GM21619 (cell line): ENCODE results near the gene IQSEC1.
A peak's percentile ranks its signal among the peaks of the same experiment; 100 is the strongest.

Experiments
- ATAC-seq: cut with Tn5 transposase; IDR thresholded peaks from one replicate; pipeline ENCODE4 v1.9.1; 2021; ENCODE audit not compliant: unreplicated experiment

The IQSEC1 gene

DNA sequence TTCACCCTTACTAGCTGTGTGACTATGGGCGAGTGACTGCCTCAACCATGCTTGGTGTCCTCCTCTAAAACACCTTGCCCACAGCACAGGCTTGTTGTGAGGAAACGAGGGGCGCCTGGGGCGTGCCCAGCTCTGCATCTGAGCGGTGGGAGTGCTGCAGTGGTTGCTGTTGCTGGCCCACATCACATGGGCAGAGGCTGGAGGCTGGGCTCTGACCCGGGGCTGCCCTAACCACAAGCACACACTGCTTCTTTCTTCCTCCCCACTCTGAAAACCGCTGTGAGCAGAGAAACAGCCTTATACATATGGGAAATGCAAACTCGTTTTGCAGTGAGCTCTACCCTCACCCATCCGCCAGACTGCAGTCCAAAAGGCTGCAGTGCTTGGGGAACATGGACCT, 157.1 kb downstream of the IQSEC1 start:
- ATAC-seq, result peak; percentile 57

DNA sequence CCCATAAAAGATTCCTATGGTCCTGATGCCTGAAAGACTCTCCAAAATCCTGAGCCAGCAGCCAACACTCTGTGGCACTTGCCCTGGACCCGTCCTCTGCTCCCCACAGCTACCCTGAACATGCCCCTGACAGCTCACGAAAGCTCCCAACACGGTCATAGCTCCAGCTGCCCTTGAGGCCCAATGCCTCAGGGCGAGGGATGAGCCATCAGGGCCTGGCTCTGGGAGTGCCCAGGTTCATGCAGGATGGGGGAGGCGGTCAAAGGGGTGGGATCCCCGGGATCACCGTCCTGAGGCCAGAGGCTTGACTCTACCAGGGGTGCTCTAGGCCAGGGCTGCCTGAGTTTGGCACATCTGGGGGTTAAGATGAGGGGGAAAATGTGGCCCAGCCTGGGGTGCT, 159.1 kb downstream of the IQSEC1 start:
- ATAC-seq, result no peak

DNA sequence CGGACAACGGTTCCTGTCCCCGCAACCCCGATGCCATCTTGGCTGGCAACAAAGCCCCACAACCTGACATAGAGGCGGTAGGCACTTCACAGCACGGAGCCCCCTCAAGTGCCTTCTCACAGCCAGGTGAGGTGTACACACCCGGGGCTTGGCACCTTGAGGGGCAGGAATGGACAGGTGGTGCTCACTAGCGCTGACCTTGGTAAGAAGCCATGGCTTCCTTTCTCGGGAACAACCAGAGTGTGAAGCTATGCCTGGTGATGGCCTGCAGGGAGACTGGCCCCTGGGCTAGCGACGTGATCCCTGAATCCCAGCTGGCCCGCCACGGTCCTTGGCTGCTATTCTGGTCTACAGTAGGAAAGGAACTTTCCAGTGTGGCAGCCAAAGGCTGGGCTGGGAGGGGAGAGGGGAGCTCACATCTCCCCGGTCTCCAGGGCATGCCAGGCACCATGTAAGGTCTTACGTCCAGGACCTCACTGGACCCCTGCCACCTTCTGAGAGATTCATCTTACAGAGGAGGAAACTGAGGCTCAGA, 161.3 kb downstream of the IQSEC1 start:
- no peak for ATAC-seq

DNA sequence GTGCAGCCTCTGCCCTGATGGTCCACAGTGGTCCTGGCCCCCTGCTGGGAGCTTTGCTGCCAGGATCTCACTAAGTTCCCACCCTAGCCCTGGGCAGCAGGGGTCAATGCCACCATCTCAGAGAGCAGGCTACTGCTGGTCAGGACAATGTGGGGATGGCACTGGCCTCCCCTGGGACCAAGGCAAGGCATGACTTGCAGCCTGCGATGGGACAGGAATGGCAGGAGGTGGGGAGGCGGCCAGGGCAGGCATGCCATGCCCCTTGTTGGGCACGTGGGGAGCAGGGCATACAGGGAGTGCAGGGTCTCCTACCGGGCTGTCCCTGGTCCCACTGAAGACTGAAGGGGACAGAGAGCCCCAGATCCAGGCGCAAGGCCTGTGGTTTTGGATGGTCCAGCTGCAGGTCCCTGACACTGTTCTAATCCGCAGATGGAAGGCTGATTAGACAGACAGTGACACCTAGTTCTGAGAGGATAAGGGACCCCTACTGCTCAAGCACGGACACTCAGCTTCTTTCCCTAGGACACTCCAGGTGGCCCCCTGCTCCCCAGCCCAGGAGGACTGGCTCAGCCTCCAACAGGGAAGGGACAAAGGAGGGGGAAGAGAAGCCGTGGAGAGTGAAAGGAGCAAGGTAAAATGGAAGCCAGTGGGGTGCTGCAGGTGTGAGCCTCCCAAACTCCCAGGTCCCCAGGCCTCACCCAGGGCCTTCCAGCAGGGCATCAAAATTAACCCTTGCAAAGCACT, 162.7 kb downstream of the IQSEC1 start:
- no peak for ATAC-seq

DNA sequence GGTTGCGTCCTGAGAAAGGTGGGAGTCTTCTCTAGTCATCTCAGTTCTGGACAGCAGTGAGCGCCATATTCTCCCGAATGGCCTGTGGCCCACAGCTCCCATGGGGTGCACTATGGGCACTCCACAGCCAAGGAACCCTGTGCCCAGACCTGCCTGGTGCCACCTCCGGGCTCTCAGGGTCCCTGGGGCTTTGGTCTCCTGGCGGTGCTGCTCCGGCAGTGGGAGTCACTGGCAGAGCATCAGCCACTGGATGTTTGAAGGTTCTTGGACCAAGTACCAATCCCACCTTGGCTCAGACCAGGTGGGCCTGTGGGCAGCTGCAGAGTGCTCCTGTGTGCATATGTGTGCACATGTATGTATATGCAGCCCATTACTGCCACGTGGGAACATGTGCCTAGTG, 163.5 kb downstream of the IQSEC1 start:
- ATAC-seq, result no peak

DNA sequence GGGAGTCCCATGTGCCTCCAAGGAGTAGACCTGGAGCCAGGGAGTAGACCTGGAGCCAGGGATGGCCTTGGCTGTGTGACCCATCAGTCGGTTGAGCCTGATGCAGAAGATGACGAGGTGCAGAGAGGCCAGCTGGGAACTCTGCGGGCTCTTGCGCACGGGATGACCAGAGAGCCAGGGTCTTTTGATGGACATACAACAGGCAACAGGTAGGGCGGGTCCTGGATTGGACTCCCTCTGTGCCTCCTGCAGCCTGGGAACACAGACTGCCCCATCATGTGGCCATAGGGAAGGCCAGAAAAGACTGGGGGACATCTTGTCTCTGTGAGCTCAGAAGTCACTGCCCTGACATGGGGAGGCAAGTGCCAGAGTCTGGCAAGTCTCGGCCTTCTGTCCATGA, 164.4 kb downstream of the IQSEC1 start:
- no peak for ATAC-seq

DNA sequence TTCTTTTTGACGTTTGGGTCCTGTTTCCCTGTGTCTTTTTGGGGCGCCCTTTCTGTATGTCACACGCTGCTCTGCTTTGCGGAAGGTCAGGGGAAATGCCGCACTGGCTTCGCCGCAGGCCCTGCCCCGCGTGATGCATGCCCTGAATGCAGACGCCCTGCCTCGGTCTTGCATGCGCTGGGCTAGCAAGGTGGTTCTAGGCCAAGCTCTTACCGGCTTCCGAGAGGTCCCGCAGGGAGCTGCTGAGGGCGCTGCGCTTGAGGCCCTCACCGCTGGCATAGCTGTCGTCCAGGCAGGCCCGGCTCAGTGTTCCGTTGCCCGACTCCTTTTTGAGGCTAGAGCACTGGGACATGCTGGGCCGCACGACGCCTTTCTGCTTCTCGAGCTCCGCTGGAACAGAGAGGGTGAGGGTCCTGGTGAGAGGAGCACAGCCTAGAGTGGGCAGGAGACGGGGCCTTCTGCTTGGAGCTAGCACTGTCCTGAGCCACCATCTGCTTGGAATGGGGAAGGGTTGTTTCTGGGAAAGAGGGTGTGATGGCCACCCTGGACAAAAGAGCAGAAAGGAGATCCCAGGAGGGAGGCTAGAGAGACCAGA, 165.0 kb downstream of the IQSEC1 start:
- ATAC-seq, result no peak

DNA sequence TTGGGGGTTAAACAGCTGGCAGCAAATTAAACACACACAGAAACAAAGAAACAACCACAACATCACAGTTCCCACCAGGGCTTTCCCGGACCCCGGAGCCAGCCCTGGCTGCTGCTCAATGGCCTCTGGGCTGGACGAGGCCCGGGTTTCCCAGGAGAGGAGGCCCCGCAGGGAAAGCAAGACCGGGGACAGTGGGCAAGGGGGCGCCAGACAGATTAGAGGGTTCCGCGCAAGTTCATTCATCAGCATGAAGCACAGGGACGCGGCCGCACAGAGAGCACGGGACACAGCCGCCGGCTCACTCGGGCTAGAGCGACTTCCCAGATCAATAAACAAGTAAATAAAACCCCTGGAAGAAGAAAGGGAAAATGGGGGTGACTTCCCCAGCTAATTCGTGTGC, 165.5 kb downstream of the IQSEC1 start:
- ATAC-seq, result no peak

DNA sequence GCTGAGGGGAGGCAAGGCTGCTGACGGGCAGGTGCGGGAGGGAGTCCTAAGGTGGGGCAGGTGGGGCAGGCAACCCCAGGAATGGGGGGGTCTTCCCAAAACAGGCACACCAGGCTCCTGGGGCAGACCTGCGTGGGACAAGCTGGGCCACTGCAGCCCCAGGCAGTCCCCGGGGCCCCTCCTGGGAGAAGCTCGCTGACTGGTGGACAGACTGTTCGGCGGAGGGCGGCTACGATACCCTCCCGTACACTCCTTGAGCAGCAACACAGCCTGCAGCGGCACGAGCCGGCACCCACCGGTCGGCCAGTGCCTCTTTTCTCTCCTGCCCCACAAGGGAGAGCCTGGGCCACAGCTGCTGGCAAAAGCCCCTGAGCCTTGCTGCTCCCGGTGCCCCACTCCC, 165.9 kb downstream of the IQSEC1 start:
- no peak for ATAC-seq

DNA sequence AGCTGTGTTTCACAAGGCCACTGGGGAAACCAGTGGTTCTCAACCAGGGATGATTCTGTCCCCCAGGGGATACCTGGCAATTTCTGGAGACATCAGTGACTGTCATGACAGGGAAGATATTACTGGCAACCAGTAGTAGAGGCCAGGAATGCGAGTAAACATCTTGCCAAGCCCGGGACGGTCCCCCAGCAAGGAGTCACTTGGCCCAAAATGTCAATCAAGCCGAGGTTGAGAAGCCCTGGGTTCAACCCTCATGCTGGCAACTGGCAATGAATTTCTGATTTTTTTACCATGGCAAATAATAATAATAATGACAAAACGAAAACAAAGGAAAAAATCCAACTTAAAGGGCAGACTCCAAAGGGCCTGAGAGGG, 166.3 kb downstream of the IQSEC1 start:
- ATAC-seq, result no peak

DNA sequence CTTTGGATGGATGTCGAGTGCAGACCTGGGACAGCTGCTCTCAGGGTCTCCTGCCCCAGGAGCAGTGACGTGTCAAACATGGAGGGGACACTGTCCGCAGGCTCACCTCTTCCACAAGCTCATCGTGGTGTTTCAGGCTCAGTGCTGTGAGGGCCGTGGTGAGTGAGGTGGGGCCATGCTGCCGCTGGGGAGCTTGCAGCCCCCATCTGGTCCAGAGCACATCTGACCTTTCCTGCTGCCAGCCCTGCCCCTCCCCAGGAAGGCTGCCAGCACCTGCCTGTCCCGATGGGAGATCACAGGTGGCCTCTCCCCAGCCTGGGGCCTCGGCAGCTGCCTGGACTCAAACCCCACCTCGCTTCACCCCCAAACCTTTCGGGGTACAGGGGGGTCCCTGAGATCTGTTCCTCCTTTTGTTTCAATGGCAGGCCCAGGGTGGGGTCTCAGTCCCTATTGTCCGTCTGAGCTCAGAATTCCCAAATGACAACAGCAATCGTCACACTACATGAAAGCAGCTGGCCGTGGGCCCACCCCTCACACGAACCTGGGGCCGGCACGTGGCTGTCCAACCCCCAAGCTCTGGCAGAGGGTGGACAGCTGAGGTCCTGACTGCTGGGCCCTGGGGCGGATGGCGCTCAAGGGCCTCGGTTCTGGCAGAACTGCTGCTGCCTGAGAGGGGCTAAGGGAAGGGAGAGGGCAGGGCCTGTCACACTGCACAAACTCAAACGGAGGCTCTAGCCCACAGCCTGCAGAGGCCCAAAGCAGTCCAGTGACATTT, 166.9 kb downstream of the IQSEC1 start:
- no peak for ATAC-seq

DNA sequence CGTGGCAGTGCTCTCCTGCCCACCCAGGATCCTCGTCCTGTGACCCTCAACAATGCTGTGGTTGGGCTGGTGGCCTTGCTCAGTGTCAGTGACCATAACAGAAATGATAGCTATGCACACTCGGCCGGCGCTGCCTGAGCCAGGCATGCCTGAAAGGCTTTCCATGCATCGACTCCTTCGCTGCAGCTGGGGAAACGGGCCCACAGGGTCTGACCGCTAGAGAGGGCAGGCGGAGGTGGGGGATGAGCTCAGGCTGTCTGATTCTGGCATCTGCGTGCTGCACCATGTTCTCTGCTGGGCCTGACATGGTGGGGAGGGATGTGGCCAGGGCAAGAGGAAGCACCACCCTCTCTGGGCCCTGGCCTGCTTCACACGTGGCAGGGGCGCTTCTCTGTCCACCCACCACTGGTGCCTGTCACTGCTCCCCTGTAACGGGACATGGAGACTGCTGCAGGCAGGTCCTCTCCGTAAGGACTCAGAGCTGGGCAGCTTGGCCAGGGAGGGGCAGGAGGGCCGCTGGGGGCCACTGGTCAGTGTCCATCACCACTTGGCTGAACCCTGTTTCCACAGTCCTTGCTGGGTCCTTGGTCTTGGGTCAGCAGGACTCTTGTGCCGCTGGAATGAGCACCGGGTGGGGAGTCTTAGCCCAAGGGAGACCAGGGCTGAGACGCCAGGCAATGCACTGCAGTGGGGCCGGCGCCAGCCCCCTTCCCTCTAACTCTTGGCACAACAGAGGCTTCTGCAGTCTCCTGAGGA, 167.7 kb downstream of the IQSEC1 start:
- no peak for ATAC-seq

DNA sequence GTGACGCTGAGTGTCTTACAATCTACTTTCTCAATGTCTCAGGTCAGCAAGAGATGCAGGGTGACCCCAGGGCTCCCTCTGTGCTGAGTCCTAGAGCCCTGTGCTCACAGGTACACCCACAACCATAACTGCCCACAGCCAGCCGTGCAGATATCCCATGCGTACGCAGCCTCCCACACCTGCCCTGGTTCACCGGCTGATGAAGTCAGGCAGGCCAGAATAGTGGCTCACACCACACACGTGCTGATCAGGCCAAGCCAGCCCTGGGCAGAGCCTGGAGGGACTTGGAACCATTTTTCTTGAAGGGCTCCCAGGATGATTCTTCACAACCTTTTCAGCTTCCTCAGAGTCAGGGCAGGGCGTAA, 168.3 kb downstream of the IQSEC1 start:
- ATAC-seq, result no peak

DNA sequence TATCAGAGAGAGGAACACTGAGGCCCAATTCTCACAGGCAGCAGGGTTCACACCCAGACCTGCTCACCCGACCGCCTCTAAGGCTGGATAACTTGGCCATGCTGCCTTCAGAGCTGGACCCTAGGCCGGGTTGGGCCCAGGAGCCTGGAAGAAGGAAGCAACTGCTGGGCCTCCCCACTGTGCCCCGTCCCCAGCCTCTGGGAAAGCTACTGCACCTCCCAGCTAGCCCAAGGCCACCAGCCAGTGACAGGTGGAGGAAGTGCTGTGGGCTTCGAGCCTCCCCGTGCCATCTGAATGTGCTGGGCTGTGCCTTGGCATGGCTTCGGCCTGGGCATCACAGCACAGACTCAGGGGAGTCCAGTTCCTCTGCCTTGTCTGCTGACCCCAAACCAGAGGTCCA, 169.3 kb downstream of the IQSEC1 start:
- ATAC-seq, result no peak

DNA sequence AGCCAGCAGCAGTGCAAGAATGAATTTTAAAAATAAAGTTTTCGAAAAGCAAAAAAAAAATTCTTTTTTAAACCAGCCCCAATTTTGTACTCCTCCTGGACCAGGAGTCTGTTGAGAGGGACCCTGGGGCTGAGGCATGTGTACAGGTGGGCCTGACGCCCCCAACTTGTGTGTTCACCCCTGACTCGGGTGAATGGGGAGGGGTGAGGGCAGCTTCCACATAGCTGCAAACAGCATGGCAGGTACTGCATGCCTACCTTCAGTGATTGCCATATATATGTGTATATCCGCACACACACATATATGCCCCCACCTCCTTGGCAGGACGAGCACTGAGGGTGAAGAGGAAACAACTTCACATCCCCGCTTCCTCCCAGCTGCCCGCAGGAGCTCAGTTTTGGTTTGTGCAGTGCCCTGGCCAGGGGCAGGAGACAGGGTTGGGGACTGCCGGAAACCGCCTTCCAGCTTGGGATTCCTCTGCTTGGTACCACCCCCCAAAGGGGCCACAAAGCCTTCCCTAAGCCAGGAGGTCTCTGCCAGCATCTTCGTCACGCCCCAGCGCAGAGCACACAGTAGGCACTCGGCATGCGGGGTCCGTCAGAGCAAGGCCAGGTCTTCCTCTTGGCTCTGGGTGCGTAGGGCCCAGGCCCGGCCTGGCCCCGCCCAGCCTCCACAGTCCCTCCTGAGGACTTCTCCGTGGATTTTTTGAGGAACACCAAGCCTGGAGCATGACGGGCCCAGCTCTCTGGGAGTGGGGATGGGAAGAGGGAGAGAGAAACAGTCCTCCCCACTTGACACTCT, 170.0 kb downstream of the IQSEC1 start:
- no peak for ATAC-seq

DNA sequence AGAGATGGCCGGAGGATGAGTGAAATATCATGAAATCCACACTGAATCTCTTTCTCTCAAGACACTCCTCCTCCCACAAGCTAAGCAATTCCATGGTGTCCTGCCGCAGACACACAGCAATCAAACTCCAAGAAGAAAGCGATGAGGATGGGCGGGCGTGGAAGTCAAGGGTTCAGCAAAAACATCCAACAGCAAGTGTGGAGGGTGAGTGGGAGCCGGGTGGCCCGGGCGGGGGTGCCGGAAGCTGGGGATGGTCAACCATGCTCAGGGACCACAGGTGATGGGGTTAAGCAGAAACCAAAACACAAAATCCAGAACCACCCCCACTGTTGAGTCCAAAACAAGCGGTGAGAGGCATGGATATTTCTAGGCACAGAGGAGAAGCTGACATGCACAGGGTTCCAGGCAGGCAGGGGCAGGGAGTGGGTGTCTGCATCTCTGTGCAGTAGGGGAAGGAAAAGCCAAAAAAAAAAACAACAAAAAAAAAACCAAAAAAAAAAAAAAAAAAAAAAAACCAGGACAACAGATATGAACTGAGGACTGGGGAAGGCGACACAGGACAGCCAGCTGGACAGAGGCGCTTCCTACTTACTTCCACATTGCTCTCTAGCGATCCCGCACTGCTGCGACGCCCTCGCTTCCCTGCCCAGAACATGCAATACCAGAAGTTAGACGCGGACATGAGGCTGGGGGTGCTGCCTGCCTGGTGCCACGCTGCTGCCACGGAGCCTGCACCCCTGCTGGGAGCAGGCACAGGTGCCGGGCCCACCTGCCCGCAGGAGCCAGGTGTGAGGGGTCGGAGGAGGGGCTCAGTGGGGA, 170.8 kb downstream of the IQSEC1 start:
- no peak for ATAC-seq

DNA sequence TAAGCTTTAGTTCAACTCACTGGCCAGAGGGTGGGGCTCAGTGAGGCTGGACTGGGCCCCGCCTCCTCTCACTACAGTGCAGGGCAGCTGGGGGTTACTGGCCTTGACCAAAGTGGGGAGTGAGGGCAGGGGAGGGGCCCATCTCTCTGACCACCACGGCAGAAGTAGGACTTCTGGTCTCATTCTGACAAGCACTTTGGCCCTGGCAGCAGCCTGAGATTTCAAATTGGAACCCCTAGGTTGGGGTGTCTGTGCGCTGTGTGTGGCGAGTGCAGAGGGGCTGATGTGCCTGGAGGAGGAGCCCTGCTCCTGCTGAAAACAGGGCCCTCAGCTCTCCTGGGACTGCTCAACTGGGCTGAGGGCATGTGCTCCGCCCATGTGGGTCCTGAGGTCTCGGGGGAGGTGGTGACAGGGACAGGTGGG, 171.6 kb downstream of the IQSEC1 start:
- ATAC-seq, result no peak

DNA sequence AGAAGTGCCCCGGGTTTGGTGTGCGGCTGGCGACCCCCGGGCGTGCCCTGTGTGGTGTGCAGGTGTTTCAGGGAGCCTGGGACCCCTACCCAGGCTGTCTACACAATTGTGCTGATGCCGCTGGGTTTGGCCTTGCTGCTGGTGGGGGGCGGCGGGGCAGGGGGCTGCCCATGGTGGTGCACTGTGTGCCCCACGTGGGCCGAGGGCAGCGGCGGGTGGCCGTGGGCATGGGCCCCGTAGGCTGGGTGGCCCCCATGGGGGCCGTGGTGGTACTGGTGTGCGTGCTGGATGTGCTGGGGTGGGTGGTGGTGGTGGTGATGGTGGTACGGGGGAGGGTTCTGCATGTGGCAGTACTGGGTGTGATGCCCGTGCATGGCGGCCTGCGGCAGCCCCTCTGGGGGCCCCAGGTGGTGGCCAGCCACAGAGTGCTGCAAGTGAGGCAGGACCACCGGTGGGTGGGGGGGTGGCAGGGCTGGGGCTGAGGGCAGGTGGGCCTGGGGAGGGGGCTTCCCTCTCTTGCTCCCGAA, 172.3 kb downstream of the IQSEC1 start:
- no peak for ATAC-seq

DNA sequence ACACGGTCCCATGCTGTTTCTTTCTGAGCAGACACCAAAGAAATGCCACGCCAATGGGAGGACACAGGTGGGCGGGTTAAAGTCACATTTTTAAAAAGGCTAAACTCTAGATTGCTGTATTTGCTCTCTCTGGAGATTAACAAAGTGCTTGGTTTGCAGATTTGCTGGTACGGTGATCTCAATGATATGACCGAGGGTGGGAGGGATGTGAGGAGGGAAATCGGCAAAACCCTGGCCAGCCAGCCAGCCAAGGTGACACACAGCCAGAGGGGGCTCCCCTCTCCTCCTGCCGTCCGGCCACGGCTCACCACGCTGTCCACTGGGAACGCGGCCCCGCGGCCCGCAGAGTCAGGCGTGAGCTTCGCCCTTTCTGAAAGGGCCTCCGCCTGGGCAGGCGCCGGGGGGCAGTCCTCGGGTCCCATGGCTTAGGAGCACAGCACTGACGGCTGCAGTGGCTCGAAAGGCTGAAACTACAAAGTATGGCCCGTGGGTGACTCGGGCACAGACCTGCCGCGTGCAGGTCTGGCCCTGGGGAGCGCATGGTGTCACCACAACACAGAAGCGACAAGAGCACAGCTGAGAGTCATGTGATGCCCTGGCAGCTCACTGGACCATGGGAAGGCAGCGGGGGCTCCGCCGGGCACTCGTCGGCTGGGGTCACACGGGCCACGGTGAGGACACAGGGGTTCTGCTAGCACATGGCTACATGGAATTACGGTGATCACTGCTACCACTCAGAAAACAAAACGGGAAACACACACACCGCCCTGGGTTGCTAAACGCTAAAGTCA, 174.1 kb downstream of the IQSEC1 start:
- no peak for ATAC-seq
